ENCODE data around the gene CFAP299.

CFAP299 gene

GRCh38 chr4:80484712-80485111 is 149.2 kb downstream of the CFAP299 start:
- H3K9me3 ChIP-seq (ENCODE audit: control insufficient read depth, low read depth, low read length), result no peaks in the 10 kb centered on the region
- no peaks in the 10 kb centered on the region for H3K36me3 ChIP-seq (ENCODE audit: control insufficient read depth, low read depth, low read length)
- no peak overlapping the region for H3K27ac ChIP-seq (ENCODE audit: low read length)
- no peaks in the 10 kb centered on the region for H3K4me1 ChIP-seq (ENCODE audit: control insufficient read depth, low read depth, low read length)
- H3K27me3 ChIP-seq (ENCODE audit: control insufficient read depth, insufficient read depth, low read length), result no peaks in the 10 kb centered on the region
- no peak overlapping the region for H3K4me3 ChIP-seq (ENCODE audit: low read length)
- no peak overlapping the region for H3K9ac ChIP-seq (ENCODE audit: low read length)

GRCh38 chr4:80486603-80487002 is 151.1 kb downstream of the CFAP299 start:
- Histone ChIP-seq H3K9ac (ENCODE audit: low read length) (no peak overlapping the region), H3K4me3 (ENCODE audit: low read length) (no peak overlapping the region), H3K9me3 (ENCODE audit: control insufficient read depth, low read depth, low read length) (no peaks in the 10 kb centered on the region), H3K4me1 (ENCODE audit: control insufficient read depth, low read depth, low read length) (no peaks in the 10 kb centered on the region), H3K36me3 (ENCODE audit: control insufficient read depth, low read depth, low read length) (no peaks in the 10 kb centered on the region), H3K27me3 (ENCODE audit: control insufficient read depth, insufficient read depth, low read length) (no peaks in the 10 kb centered on the region), H3K27ac (ENCODE audit: low read length) (no peak overlapping the region)

- no peaks in the 10 kb centered on the region for H3K4me1 ChIP-seq (ENCODE audit: control insufficient read depth, low read depth, low read length)
- no peak overlapping the region for H3K4me3 ChIP-seq (ENCODE audit: low read length)
Measured at GRCh38 chr4:80489798-80490197, 154.3 kb downstream of the CFAP299 start.

GRCh38 chr4:80492761-80493160 is 157.2 kb downstream of the CFAP299 start:
- Histone ChIP-seq H3K4me3 (ENCODE audit: low read length) (no peak overlapping the region), H3K4me1 (ENCODE audit: control insufficient read depth, low read depth, low read length) (no peaks in the 10 kb centered on the region), H3K9me3 (ENCODE audit: control insufficient read depth, low read depth, low read length) (peaks cover 2% of the 10 kb centered on the region), H3K27ac (ENCODE audit: low read length) (no peak overlapping the region), H3K27me3 (ENCODE audit: control insufficient read depth, insufficient read depth, low read length) (no peaks in the 10 kb centered on the region), H3K36me3 (ENCODE audit: control insufficient read depth, low read depth, low read length) (no peaks in the 10 kb centered on the region), H3K9ac (ENCODE audit: low read length) (no peak overlapping the region)

More at GRCh38 chr4:80489798-80490197, 154.3 kb downstream of the CFAP299 start:
- Histone ChIP-seq H3K27me3 (ENCODE audit: control insufficient read depth, insufficient read depth, low read length) (no peaks in the 10 kb centered on the region), H3K9ac (ENCODE audit: low read length) (no peak overlapping the region), H3K27ac (ENCODE audit: low read length) (no peak overlapping the region), H3K36me3 (ENCODE audit: control insufficient read depth, low read depth, low read length) (no peaks in the 10 kb centered on the region), H3K9me3 (ENCODE audit: control insufficient read depth, low read depth, low read length) (no peaks in the 10 kb centered on the region)

GRCh38 chr4:80495865-80496264 is 160.3 kb downstream of the CFAP299 start:
- Histone ChIP-seq H3K36me3 (ENCODE audit: control insufficient read depth, low read depth, low read length) (no peaks in the 10 kb centered on the region), H3K9me3 (ENCODE audit: control insufficient read depth, low read depth, low read length) (peaks cover 4% of the 10 kb centered on the region), H3K4me3 (ENCODE audit: low read length) (no peak overlapping the region), H3K4me1 (ENCODE audit: control insufficient read depth, low read depth, low read length) (no peaks in the 10 kb centered on the region), H3K27ac (ENCODE audit: low read length) (no peak overlapping the region), H3K9ac (ENCODE audit: low read length) (no peak overlapping the region), H3K27me3 (ENCODE audit: control insufficient read depth, insufficient read depth, low read length) (no peaks in the 10 kb centered on the region)

GRCh38 chr4:80498725-80499124 is 163.2 kb downstream of the CFAP299 start:
- H3K9ac ChIP-seq (ENCODE audit: low read length), result no peak overlapping the region
- H3K27me3 ChIP-seq (ENCODE audit: control insufficient read depth, insufficient read depth, low read length), result no peaks in the 10 kb centered on the region
- no peak overlapping the region for H3K27ac ChIP-seq (ENCODE audit: low read length)
- no peaks in the 10 kb centered on the region for H3K36me3 ChIP-seq (ENCODE audit: control insufficient read depth, low read depth, low read length)
- no peak overlapping the region for H3K4me3 ChIP-seq (ENCODE audit: low read length)
- H3K4me1 ChIP-seq (ENCODE audit: control insufficient read depth, low read depth, low read length), result no peaks in the 10 kb centered on the region
- peaks cover 4% of the 10 kb centered on the region for H3K9me3 ChIP-seq (ENCODE audit: control insufficient read depth, low read depth, low read length)

- no peak overlapping the region for H3K27ac ChIP-seq (ENCODE audit: low read length)
- H3K27me3 ChIP-seq (ENCODE audit: control insufficient read depth, insufficient read depth, low read length), result no peaks in the 10 kb centered on the region
- H3K36me3 ChIP-seq (ENCODE audit: control insufficient read depth, low read depth, low read length), result no peaks in the 10 kb centered on the region
- H3K9me3 ChIP-seq (ENCODE audit: control insufficient read depth, low read depth, low read length), result peaks cover 4% of the 10 kb centered on the region
- H3K4me1 ChIP-seq (ENCODE audit: control insufficient read depth, low read depth, low read length), result no peaks in the 10 kb centered on the region
- no peak overlapping the region for H3K9ac ChIP-seq (ENCODE audit: low read length)
- no peak overlapping the region for H3K4me3 ChIP-seq (ENCODE audit: low read length)
Measured at GRCh38 chr4:80500613-80501012, 165.1 kb downstream of the CFAP299 start.

- Histone ChIP-seq H3K27ac (ENCODE audit: low read length) (no peak overlapping the region), H3K36me3 (ENCODE audit: control insufficient read depth, low read depth, low read length) (no peaks in the 10 kb centered on the region), H3K9ac (ENCODE audit: low read length) (no peak overlapping the region), H3K4me1 (ENCODE audit: control insufficient read depth, low read depth, low read length) (no peaks in the 10 kb centered on the region), H3K9me3 (ENCODE audit: control insufficient read depth, low read depth, low read length) (no peaks in the 10 kb centered on the region), H3K27me3 (ENCODE audit: control insufficient read depth, insufficient read depth, low read length) (no peaks in the 10 kb centered on the region), H3K4me3 (ENCODE audit: low read length) (no peak overlapping the region)
Measured at GRCh38 chr4:80507077-80507476, 171.5 kb downstream of the CFAP299 start.

- no peak overlapping the region for H3K27ac ChIP-seq (ENCODE audit: low read length)
- no peak overlapping the region for H3K4me3 ChIP-seq (ENCODE audit: low read length)
- no peaks in the 10 kb centered on the region for H3K36me3 ChIP-seq (ENCODE audit: control insufficient read depth, low read depth, low read length)
- H3K9me3 ChIP-seq (ENCODE audit: control insufficient read depth, low read depth, low read length), result no peaks in the 10 kb centered on the region
- H3K4me1 ChIP-seq (ENCODE audit: control insufficient read depth, low read depth, low read length), result no peaks in the 10 kb centered on the region
- H3K27me3 ChIP-seq (ENCODE audit: control insufficient read depth, insufficient read depth, low read length), result no peaks in the 10 kb centered on the region
- no peak overlapping the region for H3K9ac ChIP-seq (ENCODE audit: low read length)
Measured at GRCh38 chr4:80507507-80507906, 172.0 kb downstream of the CFAP299 start.

- Histone ChIP-seq H3K4me3 (ENCODE audit: low read length) (no peak overlapping the region), H3K9ac (ENCODE audit: low read length) (no peak overlapping the region), H3K27me3 (ENCODE audit: control insufficient read depth, insufficient read depth, low read length) (no peaks in the 10 kb centered on the region), H3K9me3 (ENCODE audit: control insufficient read depth, low read depth, low read length) (no peaks in the 10 kb centered on the region), H3K4me1 (ENCODE audit: control insufficient read depth, low read depth, low read length) (no peaks in the 10 kb centered on the region), H3K36me3 (ENCODE audit: control insufficient read depth, low read depth, low read length) (no peaks in the 10 kb centered on the region), H3K27ac (ENCODE audit: low read length) (no peak overlapping the region)
Measured at GRCh38 chr4:80515496-80515895, 180.0 kb downstream of the CFAP299 start.

- Histone ChIP-seq H3K27ac (ENCODE audit: low read length) (no peak overlapping the region), H3K27me3 (ENCODE audit: control insufficient read depth, insufficient read depth, low read length) (no peaks in the 10 kb centered on the region), H3K36me3 (ENCODE audit: control insufficient read depth, low read depth, low read length) (no peaks in the 10 kb centered on the region), H3K9ac (ENCODE audit: low read length) (no peak overlapping the region), H3K4me1 (ENCODE audit: control insufficient read depth, low read depth, low read length) (no peaks in the 10 kb centered on the region), H3K9me3 (ENCODE audit: control insufficient read depth, low read depth, low read length) (no peaks in the 10 kb centered on the region), H3K4me3 (ENCODE audit: low read length) (no peak overlapping the region)
Measured at GRCh38 chr4:80521438-80521837, 185.9 kb downstream of the CFAP299 start.

- Histone ChIP-seq H3K4me3 (ENCODE audit: low read length) (no peak overlapping the region), H3K36me3 (ENCODE audit: control insufficient read depth, low read depth, low read length) (no peaks in the 10 kb centered on the region), H3K9ac (ENCODE audit: low read length) (no peak overlapping the region), H3K27ac (ENCODE audit: low read length) (no peak overlapping the region), H3K27me3 (ENCODE audit: control insufficient read depth, insufficient read depth, low read length) (no peaks in the 10 kb centered on the region), H3K9me3 (ENCODE audit: control insufficient read depth, low read depth, low read length) (no peaks in the 10 kb centered on the region), H3K4me1 (ENCODE audit: control insufficient read depth, low read depth, low read length) (no peaks in the 10 kb centered on the region)
Measured at GRCh38 chr4:80526697-80527096, 191.2 kb downstream of the CFAP299 start.

Measured in iPS-18a (cell line).